Astrocyte (in vitro differentiated cells and primary cell): ENCODE measurements around the gene KLRK1. TPM values are rescaled to one million over a fixed set of nuclear protein-coding genes. Genes with fewer than 3 reads are reported as not detected.
"Not testable (repeated sequence)": the region's sequence is repeated elsewhere in the genome, so short reads cannot be mapped to it uniquely, and the experiment has no call there.

Source experiments
- DNase-seq: peaks from one replicate; pipeline ENCODE4 v3.0.0-alpha.2; 2010; ENCODE audit warnings: low read depth
- FAIRE-seq: peaks from 2 replicates; lab custom pipeline; 2011; peaks lifted over from hg19 to GRCh38; lab: Jason Lieb, UNC
- H2AFZ ChIP-seq: 2 replicates; pipeline ENCODE4 v1.6.0; 2012; ENCODE audit warnings: low read depth, low read length, inconsistent platforms
- H3K27ac ChIP-seq: 2 replicates; pipeline ENCODE4 v1.5.1; 2011; ENCODE audit warnings: low read depth, low read length, inconsistent platforms
- H3K27me3 ChIP-seq: 2 replicates; pipeline ENCODE4 v1.6.0; 2011; ENCODE audit warnings: low read length, inconsistent platforms; ENCODE audit not compliant: insufficient read depth
- H3K36me3 ChIP-seq: 2 replicates; pipeline ENCODE4 v1.5.1; 2011; ENCODE audit warnings: low read length, inconsistent platforms; ENCODE audit not compliant: insufficient read depth
- H3K4me1 ChIP-seq: 2 replicates; pipeline ENCODE4 v1.5.1; 2011; ENCODE audit warnings: low read length, inconsistent platforms; ENCODE audit not compliant: insufficient read depth
- H3K4me2 ChIP-seq: 2 replicates; pipeline ENCODE4 v1.6.0; 2012; ENCODE audit warnings: low read length, inconsistent platforms
- H3K4me3 ChIP-seq: 2 replicates; pipeline ENCODE4 v1.5.1; 2011; ENCODE audit warnings: low read depth, mild to moderate bottlenecking, low read length, inconsistent platforms; ENCODE audit not compliant: insufficient read depth
- H3K79me2 ChIP-seq: 2 replicates; pipeline ENCODE4 v1.6.0; 2012; ENCODE audit warnings: mild to moderate bottlenecking, low read length, inconsistent platforms; ENCODE audit not compliant: insufficient read depth
- H3K9ac ChIP-seq: 2 replicates; pipeline ENCODE4 v1.6.0; 2012; ENCODE audit warnings: mild to moderate bottlenecking, low read length, inconsistent platforms
- H3K9me3 ChIP-seq: 2 replicates; pipeline ENCODE4 v1.5.1; 2012; ENCODE audit warnings: low read depth, mild to moderate bottlenecking, low read length, inconsistent platforms; ENCODE audit not compliant: insufficient read depth
- H4K20me1 ChIP-seq: 2 replicates; pipeline ENCODE4 v1.6.0; 2012; ENCODE audit warnings: low read length, inconsistent platforms; ENCODE audit not compliant: insufficient read depth
- H3K27ac Mint-ChIP-seq: one replicate; pipeline ENCODE4 v1.8.0; 2021; ENCODE audit warnings: mild to moderate bottlenecking, mixed read lengths; ENCODE audit not compliant: unreplicated experiment
- H3K27me3 Mint-ChIP-seq: one replicate; pipeline ENCODE4 v1.8.0; 2021; ENCODE audit warnings: low read depth, mixed read lengths; ENCODE audit not compliant: unreplicated experiment
- H3K36me3 Mint-ChIP-seq: one replicate; pipeline ENCODE4 v1.8.0; 2021; ENCODE audit warnings: low read depth, mixed read lengths; ENCODE audit not compliant: unreplicated experiment
- H3K4me1 Mint-ChIP-seq: one replicate; pipeline ENCODE4 v1.8.0; 2021; ENCODE audit warnings: low read depth, mixed read lengths; ENCODE audit not compliant: unreplicated experiment
- H3K4me3 Mint-ChIP-seq: one replicate; pipeline ENCODE4 v1.8.0; 2021; ENCODE audit warnings: mild to moderate bottlenecking, moderate library complexity, mixed read lengths; ENCODE audit not compliant: unreplicated experiment
- H3K9me3 Mint-ChIP-seq: one replicate; pipeline ENCODE4 v1.8.0; 2021; ENCODE audit warnings: mild to moderate bottlenecking, mixed read lengths; ENCODE audit not compliant: unreplicated experiment
- EZH2 ChIP-seq: IDR thresholded peaks from 2 replicates; pipeline ENCODE4 v1.6.1; 2012; ENCODE audit warnings: mild to moderate bottlenecking, low read length, inconsistent platforms; ENCODE audit not compliant: insufficient read depth
- total RNA-seq: library from RNA; stranded (reverse); gene quantifications from 2 replicates; pipeline ENCODE4 v1.2.1, GENCODE V29; 2021
- TF ChIP-seq, protein P1 (sequence below): IDR thresholded peaks from 2 replicates; pipeline ENCODE4 v1.5.1; 2011; ENCODE audit warnings: low read depth, mild to moderate bottlenecking, inconsistent platforms, low read length, moderate library complexity; ENCODE audit not compliant: insufficient read depth

The KLRK1 gene
- total RNA-seq, 1 donor from 2014 or later, result 0.73 TPM

GRCh38 chr12:10374624-10375018 is 15.2 kb downstream of the KLRK1 start:
- Histone ChIP-seq H3K4me3 (no peak overlapping the region), H3K79me2 (no peaks in the 10 kb centered on the region), H3K9ac (no peak overlapping the region), H4K20me1 (no peaks in the 10 kb centered on the region), H3K4me2 (no peak overlapping the region), H3K36me3 (no peaks in the 10 kb centered on the region), H2AFZ (no peak overlapping the region), H3K27ac (no peak overlapping the region), H3K9me3 (no peaks in the 10 kb centered on the region), H3K27me3 (no peaks in the 10 kb centered on the region), H3K4me1 (no peaks in the 10 kb centered on the region)
- H3K27ac Mint-ChIP-seq, result no peak overlapping the region
- H3K4me1 Mint-ChIP-seq, result no peaks in the 10 kb centered on the region
- no peak for DNase-seq
- no peak for FAIRE-seq
- TF ChIP-seq, protein P1, sequence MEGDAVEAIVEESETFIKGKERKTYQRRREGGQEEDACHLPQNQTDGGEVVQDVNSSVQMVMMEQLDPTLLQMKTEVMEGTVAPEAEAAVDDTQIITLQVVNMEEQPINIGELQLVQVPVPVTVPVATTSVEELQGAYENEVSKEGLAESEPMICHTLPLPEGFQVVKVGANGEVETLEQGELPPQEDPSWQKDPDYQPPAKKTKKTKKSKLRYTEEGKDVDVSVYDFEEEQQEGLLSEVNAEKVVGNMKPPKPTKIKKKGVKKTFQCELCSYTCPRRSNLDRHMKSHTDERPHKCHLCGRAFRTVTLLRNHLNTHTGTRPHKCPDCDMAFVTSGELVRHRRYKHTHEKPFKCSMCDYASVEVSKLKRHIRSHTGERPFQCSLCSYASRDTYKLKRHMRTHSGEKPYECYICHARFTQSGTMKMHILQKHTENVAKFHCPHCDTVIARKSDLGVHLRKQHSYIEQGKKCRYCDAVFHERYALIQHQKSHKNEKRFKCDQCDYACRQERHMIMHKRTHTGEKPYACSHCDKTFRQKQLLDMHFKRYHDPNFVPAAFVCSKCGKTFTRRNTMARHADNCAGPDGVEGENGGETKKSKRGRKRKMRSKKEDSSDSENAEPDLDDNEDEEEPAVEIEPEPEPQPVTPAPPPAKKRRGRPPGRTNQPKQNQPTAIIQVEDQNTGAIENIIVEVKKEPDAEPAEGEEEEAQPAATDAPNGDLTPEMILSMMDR, result no peak
- no peak for TF ChIP-seq EZH2
- H3K9me3 Mint-ChIP-seq, result no peaks in the 10 kb centered on the region
- no peak overlapping the region for H3K4me3 Mint-ChIP-seq
- H3K27me3 Mint-ChIP-seq, result no peaks in the 10 kb centered on the region
- H3K36me3 Mint-ChIP-seq, result peaks cover 1% of the 10 kb centered on the region

- no peak overlapping the region for H3K4me3 Mint-ChIP-seq
- TF ChIP-seq EZH2, result no peak
- TF ChIP-seq, protein P1, result no peak
- no peak overlapping the region for H3K27ac Mint-ChIP-seq
- H3K9ac ChIP-seq, result no peak overlapping the region
- H4K20me1 ChIP-seq, result no peaks in the 10 kb centered on the region
- H3K4me1 Mint-ChIP-seq, result no peaks in the 10 kb centered on the region
- no peak overlapping the region for H3K27ac ChIP-seq
- H3K27me3 ChIP-seq, result no peaks in the 10 kb centered on the region
- no peak overlapping the region for H3K4me2 ChIP-seq
- H3K79me2 ChIP-seq, result no peaks in the 10 kb centered on the region
- FAIRE-seq, result no peak
- H2AFZ ChIP-seq, result no peak overlapping the region
- H3K9me3 Mint-ChIP-seq, result peaks cover 6% of the 10 kb centered on the region
- no peaks in the 10 kb centered on the region for H3K36me3 ChIP-seq
- H3K27me3 Mint-ChIP-seq, result no peaks in the 10 kb centered on the region
- no peaks in the 10 kb centered on the region for H3K4me1 ChIP-seq
- H3K9me3 ChIP-seq, result peaks cover 2% of the 10 kb centered on the region
- no peak for DNase-seq
- H3K36me3 Mint-ChIP-seq, result peaks cover 3% of the 10 kb centered on the region
- H3K4me3 ChIP-seq, result no peak overlapping the region
Observed at GRCh38 chr12:10372559-10372958, 17.3 kb downstream of the KLRK1 start.

DNA sequence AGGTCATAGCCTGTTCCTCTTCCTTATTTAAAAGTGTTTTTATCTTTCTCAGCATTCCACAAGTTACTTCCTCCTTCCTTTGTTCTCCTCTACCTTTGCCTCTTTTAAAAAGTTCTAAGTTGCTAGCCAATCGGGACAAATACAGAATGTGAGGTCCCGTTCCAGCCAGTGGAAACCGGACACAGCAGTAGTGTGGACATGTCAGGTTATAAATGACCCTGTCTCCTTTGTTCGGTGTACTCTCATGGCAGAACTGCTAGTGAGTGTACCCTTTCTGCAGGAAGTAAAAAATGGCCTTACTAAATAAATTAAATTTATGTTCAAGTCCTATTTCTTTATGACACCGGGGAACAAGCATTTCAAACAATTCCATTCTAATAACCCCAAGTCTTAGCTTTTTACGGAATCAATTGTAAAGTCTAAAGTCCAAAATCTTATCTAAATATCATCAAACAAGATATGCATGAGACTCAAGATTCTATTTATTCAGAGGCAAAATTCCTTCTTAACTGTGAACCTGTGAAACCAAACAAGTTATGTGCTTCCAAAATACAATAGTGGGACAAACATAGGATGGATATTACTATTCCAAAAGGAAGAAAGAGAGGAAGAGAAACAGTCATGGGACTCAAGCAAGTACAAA is 17.8 kb downstream of the KLRK1 start:
- H3K9me3 Mint-ChIP-seq, H3K4me1 ChIP-seq, H3K9ac ChIP-seq, H3K79me2 ChIP-seq, H3K27me3 ChIP-seq, H3K4me3 Mint-ChIP-seq, H3K4me2 ChIP-seq, H3K36me3 Mint-ChIP-seq, H4K20me1 ChIP-seq, H3K4me1 Mint-ChIP-seq, DNase-seq, H3K36me3 ChIP-seq, H3K9me3 ChIP-seq, H3K27ac ChIP-seq, H3K4me3 ChIP-seq, H3K27me3 Mint-ChIP-seq, H3K27ac Mint-ChIP-seq, FAIRE-seq, H2AFZ ChIP-seq: not testable (repeated sequence)
